Panc1 (cell line): ENCODE data around the gene CCNYL1. TPM values are rescaled to one million over a fixed set of nuclear protein-coding genes. Genes with fewer than 3 reads are reported as not detected.

ENCODE experiments used
- ATAC-seq: fragments of 200-7000 bp; cut with Tn5 transposase; 2 replicates; pipeline ENCODE4 v1.9.1; 2020; ENCODE audit warnings: mild to moderate bottlenecking, moderate library complexity
- BruUV-seq: library from RNA; stranded (reverse); fragments of 400-500 nt; replicated peaks from 2 replicates; lab custom pipeline; 2021; lab: Mats Ljungman, UMichigan
- CTCF ChIA-PET: fragments of 300-600 bp; sonication (Branson Sonifier 250); formaldehyde crosslinking; loops from one replicate; lab custom pipeline; 2022; ENCODE audit warnings: antibody characterized with exemption; lab: Charles Lee
- POLR2A ChIA-PET: fragments of 300-600 bp; sonication (Branson Sonifier 250); formaldehyde crosslinking; loops from one replicate; lab custom pipeline; 2022; ENCODE audit warnings: antibody characterized with exemption; lab: Charles Lee
- DNase-seq: peaks from one replicate; pipeline ENCODE4 v3.0.0-alpha.2; 2010; ENCODE audit warnings: low read depth, low spot score
- H3K27ac ChIP-seq: 2 replicates; pipeline ENCODE4 v1.5.1; 2011; ENCODE audit warnings: mild to moderate bottlenecking, low read length, inconsistent platforms
- H3K27me3 ChIP-seq: fragments of 200-500 bp; sonication (Bioruptor generic); 2 replicates; pipeline ENCODE4 v1.6.0; 2014; ENCODE audit warnings: low read length, inconsistent platforms; ENCODE audit not compliant: control insufficient read depth, insufficient read depth
- H3K36me3 ChIP-seq: fragments of 200-500 bp; sonication (Bioruptor generic); 2 replicates; pipeline ENCODE4 v1.5.1; 2014; ENCODE audit warnings: inconsistent platforms, mild to moderate bottlenecking, low read length, moderate library complexity; ENCODE audit not compliant: control insufficient read depth, insufficient read depth
- H3K4me1 ChIP-seq: 2 replicates; pipeline ENCODE4 v1.5.1; 2011; ENCODE audit warnings: inconsistent platforms, mild to moderate bottlenecking, low read length, moderate library complexity; ENCODE audit not compliant: control insufficient read depth, insufficient read depth
- H3K4me3 ChIP-seq, 2 experiments: 2 replicates each; pipeline ENCODE4 v1.5.1; 2011 to 2012; ENCODE audit warnings: low read depth in 2 of 2, low read length in 2 of 2, mild to moderate bottlenecking in 2 of 2, inconsistent platforms in 1 of 2, moderate library complexity in 1 of 2
- H3K9me3 ChIP-seq: fragments of 200-500 bp; sonication (Bioruptor generic); 2 replicates; pipeline ENCODE4 v1.5.1; 2014; ENCODE audit warnings: low read depth, mild to moderate bottlenecking, inconsistent platforms, low read length, moderate library complexity; ENCODE audit not compliant: control insufficient read depth, insufficient read depth
- POLR2AphosphoS5 ChIP-seq: IDR thresholded peaks from 2 replicates; pipeline ENCODE4 v1.6.1; 2012; ENCODE audit warnings: mild to moderate bottlenecking, low read depth, low read length, moderate library complexity
- SIN3A ChIP-seq: IDR thresholded peaks from 2 replicates; pipeline ENCODE4 v1.6.1; 2012; ENCODE audit warnings: low read depth, mild to moderate bottlenecking, low read length, moderate library complexity, borderline replicate concordance; ENCODE audit not compliant: insufficient read depth
- TCF7L2 ChIP-seq: IDR thresholded peaks from 2 replicates; pipeline ENCODE4 v1.6.1; 2011; ENCODE audit warnings: mild to moderate bottlenecking, low read depth, low read length, inconsistent platforms
- in situ Hi-C: cut with HindIII; loops from 2 replicates; pipeline ENCODE4 v1.10.0; 2016; ENCODE audit warnings: low sequenced_read_pairs, low pct_unique_long_range_greater_than_20kb
- intact Hi-C: fragments of 100-400 bp; cut with micrococcal nuclease; formaldehyde crosslinking; loops from one replicate; pipeline ENCODE4 v1.10.0; 2022; ENCODE audit not compliant: unreplicated experiment
- total RNA-seq: library from RNA; stranded (reverse); gene quantifications from one replicate; pipeline ENCODE4 v1.2.1, GENCODE V29; 2021; ENCODE audit not compliant: unreplicated experiment
- TF ChIP-seq, protein P1 (sequence below), 2 experiments: IDR thresholded peaks; 2 replicates each; pipeline ENCODE4 v1.6.1; 2011 to 2012; ENCODE audit warnings: low read depth in 2 of 2, control low read depth in 1 of 2, low read length in 1 of 2, mild to moderate bottlenecking in 1 of 2, moderate library complexity in 1 of 2; ENCODE audit not compliant: insufficient read depth in 1 of 2
- TF ChIP-seq, protein P2 (sequence below): fragments of 450-650 bp; IDR thresholded peaks from 2 replicates; pipeline ENCODE4 v1.5.1; 2017; ENCODE audit warnings: mild to moderate bottlenecking

Gene CCNYL1
- total RNA-seq, 1 experiment from 2014 or later, result 31.4 TPM

DNA sequence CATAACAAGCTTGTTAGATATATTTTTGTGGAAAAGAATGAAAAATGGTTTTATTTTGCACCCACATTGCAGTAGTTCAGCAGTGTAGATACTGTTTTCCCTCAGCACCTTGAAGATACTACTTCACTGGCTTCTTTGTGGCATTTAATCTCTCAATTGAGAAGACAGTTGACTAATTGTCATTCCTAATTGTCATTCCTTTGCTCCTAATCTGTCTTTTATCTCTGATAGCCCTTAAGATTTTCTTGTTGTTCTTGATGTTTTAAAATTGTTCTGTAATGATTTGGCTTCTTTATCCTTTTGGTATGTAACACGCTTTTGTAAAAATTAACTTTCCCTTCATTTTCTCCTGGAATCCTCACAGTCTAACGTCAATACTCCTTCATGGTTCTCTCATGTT is 38.0 kb upstream of the CCNYL1 start:
- no peaks in the 10 kb centered on the region for H3K27me3 ChIP-seq
- in situ Hi-C loops (no loop called here), intact Hi-C loops (no loop called here)
- ATAC-seq, result no peak
- CTCF ChIA-PET, result no interaction called here
- POLR2A ChIA-PET, result no interaction called here
- DNase-seq, result no peak
- peaks cover 4% of the 10 kb centered on the region; the same call in 1 of the 2 replicates for H3K4me1 ChIP-seq
- H3K27ac ChIP-seq, result no peak overlapping the region
- no peaks in the 10 kb centered on the region for H3K9me3 ChIP-seq
- H3K4me3 ChIP-seq, result no peak overlapping the region
- H3K36me3 ChIP-seq, result no peaks in the 10 kb centered on the region
- BruUV-seq, result no TSS peak
- no peak for TF ChIP-seq TCF7L2
- TF ChIP-seq POLR2AphosphoS5, result no peak
- TF ChIP-seq, protein P1, sequence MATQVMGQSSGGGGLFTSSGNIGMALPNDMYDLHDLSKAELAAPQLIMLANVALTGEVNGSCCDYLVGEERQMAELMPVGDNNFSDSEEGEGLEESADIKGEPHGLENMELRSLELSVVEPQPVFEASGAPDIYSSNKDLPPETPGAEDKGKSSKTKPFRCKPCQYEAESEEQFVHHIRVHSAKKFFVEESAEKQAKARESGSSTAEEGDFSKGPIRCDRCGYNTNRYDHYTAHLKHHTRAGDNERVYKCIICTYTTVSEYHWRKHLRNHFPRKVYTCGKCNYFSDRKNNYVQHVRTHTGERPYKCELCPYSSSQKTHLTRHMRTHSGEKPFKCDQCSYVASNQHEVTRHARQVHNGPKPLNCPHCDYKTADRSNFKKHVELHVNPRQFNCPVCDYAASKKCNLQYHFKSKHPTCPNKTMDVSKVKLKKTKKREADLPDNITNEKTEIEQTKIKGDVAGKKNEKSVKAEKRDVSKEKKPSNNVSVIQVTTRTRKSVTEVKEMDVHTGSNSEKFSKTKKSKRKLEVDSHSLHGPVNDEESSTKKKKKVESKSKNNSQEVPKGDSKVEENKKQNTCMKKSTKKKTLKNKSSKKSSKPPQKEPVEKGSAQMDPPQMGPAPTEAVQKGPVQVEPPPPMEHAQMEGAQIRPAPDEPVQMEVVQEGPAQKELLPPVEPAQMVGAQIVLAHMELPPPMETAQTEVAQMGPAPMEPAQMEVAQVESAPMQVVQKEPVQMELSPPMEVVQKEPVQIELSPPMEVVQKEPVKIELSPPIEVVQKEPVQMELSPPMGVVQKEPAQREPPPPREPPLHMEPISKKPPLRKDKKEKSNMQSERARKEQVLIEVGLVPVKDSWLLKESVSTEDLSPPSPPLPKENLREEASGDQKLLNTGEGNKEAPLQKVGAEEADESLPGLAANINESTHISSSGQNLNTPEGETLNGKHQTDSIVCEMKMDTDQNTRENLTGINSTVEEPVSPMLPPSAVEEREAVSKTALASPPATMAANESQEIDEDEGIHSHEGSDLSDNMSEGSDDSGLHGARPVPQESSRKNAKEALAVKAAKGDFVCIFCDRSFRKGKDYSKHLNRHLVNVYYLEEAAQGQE (IDR thresholded peaks at IDR 0.05; ENCODE audit: insufficient read depth in 1 of 2, low read depth in 2 of 2, low read length in 1 of 2), result no peak
- no peak for TF ChIP-seq SIN3A
- TF ChIP-seq, protein P2, sequence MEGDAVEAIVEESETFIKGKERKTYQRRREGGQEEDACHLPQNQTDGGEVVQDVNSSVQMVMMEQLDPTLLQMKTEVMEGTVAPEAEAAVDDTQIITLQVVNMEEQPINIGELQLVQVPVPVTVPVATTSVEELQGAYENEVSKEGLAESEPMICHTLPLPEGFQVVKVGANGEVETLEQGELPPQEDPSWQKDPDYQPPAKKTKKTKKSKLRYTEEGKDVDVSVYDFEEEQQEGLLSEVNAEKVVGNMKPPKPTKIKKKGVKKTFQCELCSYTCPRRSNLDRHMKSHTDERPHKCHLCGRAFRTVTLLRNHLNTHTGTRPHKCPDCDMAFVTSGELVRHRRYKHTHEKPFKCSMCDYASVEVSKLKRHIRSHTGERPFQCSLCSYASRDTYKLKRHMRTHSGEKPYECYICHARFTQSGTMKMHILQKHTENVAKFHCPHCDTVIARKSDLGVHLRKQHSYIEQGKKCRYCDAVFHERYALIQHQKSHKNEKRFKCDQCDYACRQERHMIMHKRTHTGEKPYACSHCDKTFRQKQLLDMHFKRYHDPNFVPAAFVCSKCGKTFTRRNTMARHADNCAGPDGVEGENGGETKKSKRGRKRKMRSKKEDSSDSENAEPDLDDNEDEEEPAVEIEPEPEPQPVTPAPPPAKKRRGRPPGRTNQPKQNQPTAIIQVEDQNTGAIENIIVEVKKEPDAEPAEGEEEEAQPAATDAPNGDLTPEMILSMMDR, result no peak

DNA sequence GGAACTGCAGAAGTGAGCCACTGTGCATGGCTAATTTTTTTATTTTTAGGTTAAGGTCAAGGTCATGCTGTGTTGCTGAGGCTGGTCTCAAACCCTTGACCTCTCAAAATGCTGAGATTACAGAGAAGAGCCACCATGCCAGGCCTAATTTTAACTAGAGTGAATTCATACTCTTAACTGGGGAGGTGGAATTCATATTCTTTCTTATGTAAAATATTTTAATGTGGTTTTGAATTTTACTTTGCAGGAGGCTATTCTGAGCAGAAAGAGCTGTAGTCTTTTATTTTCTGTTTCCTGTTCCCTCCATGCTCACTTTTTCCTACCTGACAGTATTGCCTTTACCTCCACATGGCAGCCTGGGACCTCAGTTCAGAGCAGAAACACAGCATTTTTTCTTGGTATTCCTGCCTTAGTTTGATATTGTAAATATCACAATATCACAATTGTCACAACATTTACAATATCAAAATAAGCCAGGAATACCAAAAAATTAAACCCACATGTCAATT is 37.1 kb upstream of the CCNYL1 start:
- ChIA-PET POLR2A (no interaction called here), CTCF (no interaction called here)
- Histone ChIP-seq H3K9me3 (no peaks in the 10 kb centered on the region), H3K27ac (no peak overlapping the region), H3K4me3 (no peak overlapping the region), H3K36me3 (no peaks in the 10 kb centered on the region), H3K4me1 (peaks cover 4% of the 10 kb centered on the region; the same call in 1 of the 2 replicates), H3K27me3 (no peaks in the 10 kb centered on the region)
- no TSS peak for BruUV-seq
- no peak for ATAC-seq
- TF ChIP-seq, protein P2, result no peak
- TF ChIP-seq POLR2AphosphoS5 (no peak), SIN3A (no peak), TCF7L2 (no peak)
- TF ChIP-seq, protein P1 (IDR thresholded peaks at IDR 0.05; ENCODE audit: insufficient read depth in 1 of 2, low read depth in 2 of 2, low read length in 1 of 2), result no peak
- no peak for DNase-seq
- in situ Hi-C loops, result no loop called here
- intact Hi-C loops, result no loop called here
